WTC11 (cell line): Measurements from ENCODE around the gene GTF2F1. TPM values are rescaled to one million over a fixed set of nuclear protein-coding genes. Genes with fewer than 3 reads are reported as not detected.
"Not testable (repeated sequence)": the region's sequence is repeated elsewhere in the genome, so short reads cannot be mapped to it uniquely, and the experiment has no call there.

Experiments
- ATAC-seq: fragments of 200-7000 bp; cut with Tn5 transposase; 2 replicates; pipeline ENCODE4 v1.10.0; 2021; ENCODE audit warnings: mild to moderate bottlenecking, moderate library complexity
- CTCF ChIA-PET: fragments of 300-600 bp; sonication (Branson Sonifier 250); formaldehyde crosslinking; loops from one replicate; lab custom pipeline; 2021; ENCODE audit warnings: antibody characterized with exemption; lab: Charles Lee
- POLR2A ChIA-PET: fragments of 350-600 bp; sonication (Branson Sonifier 250); formaldehyde crosslinking; loops from one replicate; lab custom pipeline; 2021; ENCODE audit warnings: antibody characterized with exemption; lab: Charles Lee
- DNase-seq: peaks from one replicate; pipeline ENCODE4 v3.0.0; 2021; ENCODE audit warnings: low spot score
- H3K27ac Mint-ChIP-seq: 2 replicates; pipeline ENCODE4 v1.8.0; 2021; ENCODE audit warnings: mixed read lengths
- H3K27me3 Mint-ChIP-seq: 2 replicates; pipeline ENCODE4 v1.8.0; 2021; ENCODE audit warnings: low read depth, mild to moderate bottlenecking, moderate library complexity, mixed read lengths
- H3K36me3 Mint-ChIP-seq: 2 replicates; pipeline ENCODE4 v1.8.0; 2021; ENCODE audit warnings: mixed read lengths
- H3K4me1 Mint-ChIP-seq: 2 replicates; pipeline ENCODE4 v1.8.0; 2022; ENCODE audit warnings: mixed read lengths
- H3K4me3 Mint-ChIP-seq: 2 replicates; pipeline ENCODE4 v1.8.0; 2021; ENCODE audit warnings: mild to moderate bottlenecking, moderate library complexity, mixed read lengths
- H3K9me3 Mint-ChIP-seq: 2 replicates; pipeline ENCODE4 v1.8.0; 2021; ENCODE audit warnings: mixed read lengths
- CREM ChIP-seq: sonication (generic); formaldehyde crosslinking; IDR thresholded peaks from 2 replicates; pipeline ENCODE4 v1.8.1; 2022; ENCODE audit warnings: mild to moderate bottlenecking, missing genetic modification reagents, moderate library complexity
- NR1H2 ChIP-seq: sonication (generic); formaldehyde crosslinking; IDR thresholded peaks from 2 replicates; pipeline ENCODE4 v1.9.0; 2021; ENCODE audit warnings: mild to moderate bottlenecking, moderate library complexity, missing genetic modification reagents
- PRRX2 ChIP-seq: fragments of 250-450 bp; sonication (Bioruptor Pico); IDR thresholded peaks from 2 replicates; pipeline ENCODE4 v1.8.0; 2021; ENCODE audit warnings: mild to moderate bottlenecking
- SMAD3 ChIP-seq: sonication (generic); formaldehyde crosslinking; IDR thresholded peaks from 2 replicates; pipeline ENCODE4 v1.8.0; 2022; ENCODE audit warnings: missing genetic modification reagents, mild to moderate bottlenecking, borderline replicate concordance
- SMAD4 ChIP-seq: sonication (generic); formaldehyde crosslinking; IDR thresholded peaks from 2 replicates; pipeline ENCODE4 v1.8.0; 2022; ENCODE audit warnings: mild to moderate bottlenecking, missing genetic modification reagents
- SP1 ChIP-seq: sonication (generic); formaldehyde crosslinking; conservative IDR thresholded peaks from 2 replicates; pipeline ENCODE4 v1.8.1; 2022; ENCODE audit warnings: missing genetic modification reagents
- TCF7 ChIP-seq: sonication (generic); formaldehyde crosslinking; IDR thresholded peaks from 2 replicates; pipeline ENCODE4 v1.8.0; 2022; ENCODE audit warnings: mild to moderate bottlenecking, low read depth, missing genetic modification reagents, moderate library complexity
- ZNF121 ChIP-seq: sonication (generic); formaldehyde crosslinking; IDR thresholded peaks from 2 replicates; pipeline ENCODE4 v1.8.0; 2023; ENCODE audit warnings: missing genetic modification reagents
- ZNF263 ChIP-seq: sonication (generic); formaldehyde crosslinking; IDR thresholded peaks from 2 replicates; pipeline ENCODE4 v1.8.1; 2022; ENCODE audit warnings: low read depth, mild to moderate bottlenecking, moderate library complexity, missing genetic modification reagents
- ZNF671 ChIP-seq: fragments of 250-450 bp; sonication (Bioruptor Pico); IDR thresholded peaks from 2 replicates; pipeline ENCODE4 v1.8.0; 2021; ENCODE audit warnings: mild to moderate bottlenecking
- total RNA-seq: library from RNA; stranded (reverse); gene quantifications from 3 replicates; pipeline ENCODE4 v1.2.3, GENCODE V29; 2021
- TF ChIP-seq, protein P1 (sequence below): sonication (generic); formaldehyde crosslinking; conservative IDR thresholded peaks from 2 replicates; pipeline ENCODE4 v1.8.1; 2022; ENCODE audit warnings: mild to moderate bottlenecking, missing genetic modification reagents
- TF ChIP-seq, protein P2 (sequence below): sonication (generic); formaldehyde crosslinking; IDR thresholded peaks from 2 replicates; pipeline ENCODE4 v1.8.0; 2022; ENCODE audit warnings: mild to moderate bottlenecking, missing genetic modification reagents
- TF ChIP-seq, protein P3 (sequence below): fragments of 200-600 bp; IDR thresholded peaks from 2 replicates; pipeline ENCODE4 v1.8.0; 2022; ENCODE audit warnings: antibody characterized with exemption
- TF ChIP-seq, protein P4 (sequence below): sonication (generic); formaldehyde crosslinking; IDR thresholded peaks from 2 replicates; pipeline ENCODE4 v1.8.1; 2022; ENCODE audit warnings: missing genetic modification reagents, borderline replicate concordance
- TF ChIP-seq, protein P5 (sequence below): sonication (generic); formaldehyde crosslinking; IDR thresholded peaks from 2 replicates; pipeline ENCODE4 v1.8.1; 2023; ENCODE audit warnings: mild to moderate bottlenecking, missing genetic modification reagents

The GTF2F1 gene
- total RNA-seq, 1 experiment from 2014 or later: 62.4 TPM

DNA sequence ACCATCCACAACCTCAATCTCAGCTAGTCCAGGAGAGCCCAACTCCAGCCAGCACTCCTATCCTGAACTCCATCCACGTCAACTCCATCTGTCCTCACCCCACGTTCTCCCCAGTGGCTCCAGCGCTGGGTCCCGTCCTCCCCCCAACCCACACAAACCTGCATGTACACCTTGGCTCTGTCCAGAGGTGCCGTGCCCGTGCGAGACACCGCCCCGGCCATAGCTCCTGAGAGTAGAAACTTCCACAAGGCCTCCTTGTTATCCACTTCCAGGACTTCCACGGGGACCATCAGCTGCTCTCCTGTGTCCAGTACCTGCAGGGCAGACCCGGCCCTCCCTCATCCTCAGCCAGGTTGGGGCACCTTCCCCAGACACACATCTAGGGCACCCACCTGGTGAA lies 38.9 kb upstream of the GTF2F1 start:
- Mint-ChIP-seq H3K27ac (no peak overlapping the region), H3K4me1 (no peaks in the 10 kb centered on the region), H3K36me3 (no peaks in the 10 kb centered on the region), H3K27me3 (peaks cover 44% of the 10 kb centered on the region), H3K9me3 (no peaks in the 10 kb centered on the region), H3K4me3 (no peak overlapping the region)
- ATAC-seq: no peak
- TF ChIP-seq, protein P1, sequence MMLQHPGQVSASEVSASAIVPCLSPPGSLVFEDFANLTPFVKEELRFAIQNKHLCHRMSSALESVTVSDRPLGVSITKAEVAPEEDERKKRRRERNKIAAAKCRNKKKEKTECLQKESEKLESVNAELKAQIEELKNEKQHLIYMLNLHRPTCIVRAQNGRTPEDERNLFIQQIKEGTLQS (CRISPR knock-in tag): no peak
- TF ChIP-seq, protein P2, sequence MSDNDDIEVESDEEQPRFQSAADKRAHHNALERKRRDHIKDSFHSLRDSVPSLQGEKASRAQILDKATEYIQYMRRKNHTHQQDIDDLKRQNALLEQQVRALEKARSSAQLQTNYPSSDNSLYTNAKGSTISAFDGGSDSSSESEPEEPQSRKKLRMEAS: no peak
- TF ChIP-seq, protein P3, sequence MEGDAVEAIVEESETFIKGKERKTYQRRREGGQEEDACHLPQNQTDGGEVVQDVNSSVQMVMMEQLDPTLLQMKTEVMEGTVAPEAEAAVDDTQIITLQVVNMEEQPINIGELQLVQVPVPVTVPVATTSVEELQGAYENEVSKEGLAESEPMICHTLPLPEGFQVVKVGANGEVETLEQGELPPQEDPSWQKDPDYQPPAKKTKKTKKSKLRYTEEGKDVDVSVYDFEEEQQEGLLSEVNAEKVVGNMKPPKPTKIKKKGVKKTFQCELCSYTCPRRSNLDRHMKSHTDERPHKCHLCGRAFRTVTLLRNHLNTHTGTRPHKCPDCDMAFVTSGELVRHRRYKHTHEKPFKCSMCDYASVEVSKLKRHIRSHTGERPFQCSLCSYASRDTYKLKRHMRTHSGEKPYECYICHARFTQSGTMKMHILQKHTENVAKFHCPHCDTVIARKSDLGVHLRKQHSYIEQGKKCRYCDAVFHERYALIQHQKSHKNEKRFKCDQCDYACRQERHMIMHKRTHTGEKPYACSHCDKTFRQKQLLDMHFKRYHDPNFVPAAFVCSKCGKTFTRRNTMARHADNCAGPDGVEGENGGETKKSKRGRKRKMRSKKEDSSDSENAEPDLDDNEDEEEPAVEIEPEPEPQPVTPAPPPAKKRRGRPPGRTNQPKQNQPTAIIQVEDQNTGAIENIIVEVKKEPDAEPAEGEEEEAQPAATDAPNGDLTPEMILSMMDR: no peak
- TF ChIP-seq PRRX2 (CRISPR knock-in tag) (no peak), SMAD3 (CRISPR knock-in tag) (no peak)
- CTCF ChIA-PET: interaction anchor here (0.5 kb wide), 1 partner anchor 1907 kb away, joined by 3 read pairs; no protein-coding TSS in a partner anchor
- POLR2A ChIA-PET: no interaction called here
- no peak for DNase-seq

DNA sequence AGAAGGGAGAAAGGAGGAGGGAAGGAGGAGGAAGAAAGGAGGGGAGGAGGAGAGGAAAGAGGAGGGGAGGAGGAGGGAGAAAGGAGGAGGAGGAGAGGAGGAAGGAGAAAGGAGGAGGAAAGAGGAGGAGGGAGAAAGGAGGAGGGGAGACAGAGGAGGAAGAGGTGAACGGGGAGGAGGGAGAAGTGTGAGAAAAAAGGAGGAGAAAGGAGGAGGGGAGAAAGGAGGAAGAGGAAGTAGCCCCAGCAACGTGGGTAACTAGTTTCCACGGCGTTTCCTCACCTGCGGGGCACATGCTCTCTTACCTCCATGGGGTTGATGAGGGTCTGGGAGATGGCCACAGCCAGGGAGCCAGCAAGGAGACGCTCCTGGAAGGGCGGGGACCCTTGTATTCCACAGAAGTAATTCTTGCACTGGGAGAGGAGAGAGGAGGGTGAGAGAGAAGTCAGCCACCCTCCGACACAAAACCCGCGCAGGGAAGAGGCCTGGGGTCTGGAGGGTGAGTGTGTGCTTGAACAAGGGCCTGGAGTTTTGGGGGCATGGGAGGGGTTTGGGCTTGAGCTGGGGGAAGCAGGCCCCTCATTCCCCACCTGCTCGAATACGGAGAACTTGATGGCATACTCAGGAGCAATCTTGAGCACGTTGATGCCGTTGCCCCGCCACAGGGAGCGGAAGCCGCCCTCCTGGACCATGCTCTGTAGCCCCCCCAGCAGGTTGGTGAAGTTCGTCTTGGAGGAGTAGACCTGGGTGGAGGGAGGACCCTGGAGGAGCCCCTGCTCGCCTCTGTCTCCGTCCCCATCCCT lies 36.7 kb upstream of the GTF2F1 start:
- Mint-ChIP-seq H3K27ac (no peak overlapping the region), H3K4me3 (peak overlapping the region; percentile 31), H3K36me3 (peaks cover 5% of the 10 kb centered on the region; the same call in 1 of the 2 replicates), H3K4me1 (no peaks in the 10 kb centered on the region), H3K9me3 (peaks cover 6% of the 10 kb centered on the region), H3K27me3 (peaks cover 55% of the 10 kb centered on the region)
- no peak for DNase-seq
- POLR2A ChIA-PET: no interaction called here
- TF ChIP-seq SP1 (CRISPR knock-in tag) (no peak), ZNF263 (CRISPR knock-in tag) (peak; percentile 44; the same call in 1 of the 2 replicates), NR1H2 (CRISPR knock-in tag) (no peak)
- TF ChIP-seq, protein P4, sequence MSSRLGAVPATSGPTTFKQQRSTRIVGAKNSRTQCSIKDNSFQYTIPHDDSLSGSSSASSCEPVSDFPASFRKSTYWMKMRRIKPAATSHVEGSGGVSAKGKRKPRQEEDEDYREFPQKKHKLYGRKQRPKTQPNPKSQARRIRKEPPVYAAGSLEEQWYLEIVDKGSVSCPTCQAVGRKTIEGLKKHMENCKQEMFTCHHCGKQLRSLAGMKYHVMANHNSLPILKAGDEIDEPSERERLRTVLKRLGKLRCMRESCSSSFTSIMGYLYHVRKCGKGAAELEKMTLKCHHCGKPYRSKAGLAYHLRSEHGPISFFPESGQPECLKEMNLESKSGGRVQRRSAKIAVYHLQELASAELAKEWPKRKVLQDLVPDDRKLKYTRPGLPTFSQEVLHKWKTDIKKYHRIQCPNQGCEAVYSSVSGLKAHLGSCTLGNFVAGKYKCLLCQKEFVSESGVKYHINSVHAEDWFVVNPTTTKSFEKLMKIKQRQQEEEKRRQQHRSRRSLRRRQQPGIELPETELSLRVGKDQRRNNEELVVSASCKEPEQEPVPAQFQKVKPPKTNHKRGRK (CRISPR knock-in tag): peak; percentile 60; the same call in 1 of the 2 replicates
- TF ChIP-seq, all 79 proteins: peak for 2
- CTCF ChIA-PET: no interaction called here
- ATAC-seq: no peak

DNA sequence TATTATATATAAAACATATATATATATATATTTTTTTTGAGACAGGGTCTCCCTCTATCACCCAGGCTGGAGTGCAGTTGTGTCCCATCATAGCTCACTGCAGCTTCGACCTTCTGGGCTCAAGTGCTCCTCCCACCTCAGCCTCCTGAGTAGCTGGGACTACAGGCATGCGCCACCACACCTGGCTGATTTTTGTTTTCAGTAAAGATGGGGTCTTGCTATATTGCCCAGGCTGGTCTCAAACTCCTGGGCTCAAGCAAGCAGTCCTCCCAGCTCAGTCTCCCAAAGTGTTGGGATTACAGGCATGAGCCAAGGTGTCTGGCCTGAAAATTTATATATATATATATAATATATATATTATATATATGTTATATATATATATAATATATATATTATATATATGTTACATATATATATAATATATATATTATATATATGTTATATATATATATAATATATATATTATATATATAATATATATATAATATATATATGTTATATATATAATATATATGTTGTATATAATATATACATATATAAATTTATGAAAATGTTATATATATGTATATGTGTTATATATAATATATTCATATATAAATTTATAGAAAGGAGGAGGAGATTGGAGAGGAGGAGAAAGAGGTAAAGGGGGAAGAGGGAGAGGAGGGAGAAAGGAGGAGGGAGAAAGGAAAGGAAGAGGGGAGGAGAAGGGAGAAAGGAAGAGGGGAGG lies 35.9 kb upstream of the GTF2F1 start:
- CTCF ChIA-PET, H3K4me3 Mint-ChIP-seq, H3K9me3 Mint-ChIP-seq: not testable (repeated sequence)

DNA sequence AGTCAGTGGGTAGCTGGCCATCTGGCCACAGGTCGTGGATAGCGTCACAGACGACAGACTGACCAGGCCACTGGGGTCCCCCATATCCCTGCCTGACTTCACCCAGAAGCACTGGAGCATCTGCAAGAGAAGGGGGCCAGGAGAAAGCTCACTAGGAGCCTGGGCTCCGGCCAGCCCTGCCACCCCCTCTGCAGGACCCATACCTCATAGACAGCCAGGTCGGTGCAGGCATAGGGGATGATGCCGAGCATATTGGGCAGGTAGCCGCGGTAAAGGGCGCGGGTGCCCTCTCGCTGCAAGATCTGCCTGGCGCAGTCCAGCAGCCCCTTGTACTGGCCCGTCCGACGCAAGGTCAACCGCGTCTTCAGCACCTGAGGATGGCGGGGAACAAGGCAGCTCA lies 34.2 kb upstream of the GTF2F1 start:
- Mint-ChIP-seq H3K9me3 (peaks cover 6% of the 10 kb centered on the region), H3K36me3 (peaks cover 15% of the 10 kb centered on the region), H3K27me3 (peaks cover 51% of the 10 kb centered on the region), H3K4me3 (no peak overlapping the region), H3K27ac (no peak overlapping the region), H3K4me1 (peaks cover 12% of the 10 kb centered on the region)
- DNase-seq: no peak
- ChIA-PET POLR2A (no interaction called here), CTCF (no interaction called here)
- no peak for ATAC-seq
- no peak for TF ChIP-seq TCF7
- no peak for TF ChIP-seq SMAD4 (CRISPR knock-in tag)
- TF ChIP-seq ZNF671: no peak
- TF ChIP-seq, protein P5, sequence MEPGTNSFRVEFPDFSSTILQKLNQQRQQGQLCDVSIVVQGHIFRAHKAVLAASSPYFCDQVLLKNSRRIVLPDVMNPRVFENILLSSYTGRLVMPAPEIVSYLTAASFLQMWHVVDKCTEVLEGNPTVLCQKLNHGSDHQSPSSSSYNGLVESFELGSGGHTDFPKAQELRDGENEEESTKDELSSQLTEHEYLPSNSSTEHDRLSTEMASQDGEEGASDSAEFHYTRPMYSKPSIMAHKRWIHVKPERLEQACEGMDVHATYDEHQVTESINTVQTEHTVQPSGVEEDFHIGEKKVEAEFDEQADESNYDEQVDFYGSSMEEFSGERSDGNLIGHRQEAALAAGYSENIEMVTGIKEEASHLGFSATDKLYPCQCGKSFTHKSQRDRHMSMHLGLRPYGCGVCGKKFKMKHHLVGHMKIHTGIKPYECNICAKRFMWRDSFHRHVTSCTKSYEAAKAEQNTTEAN (CRISPR knock-in tag): no peak
- no peak for TF ChIP-seq CREM (CRISPR knock-in tag)

More for the DNA sequence above, 35.9 kb upstream of the GTF2F1 start:
- not testable (repeated sequence) for DNase-seq, H3K4me1 Mint-ChIP-seq
- TF ChIP-seq ZNF121 (CRISPR knock-in tag): peak; percentile 75; the same call in 1 of the 2 replicates
- TF ChIP-seq, all 79 proteins: peak for 1; not testable (repeated sequence) for 78
- H3K27ac Mint-ChIP-seq, POLR2A ChIA-PET, H3K36me3 Mint-ChIP-seq, ATAC-seq: not testable (repeated sequence)
- H3K27me3 Mint-ChIP-seq: peaks cover 51% of the 10 kb centered on the region
